GM23338 (cell line): ENCODE measurements around the gene BDKRB1. TPM values are rescaled to one million over a fixed set of nuclear protein-coding genes. Genes with fewer than 3 reads are reported as not detected.

Experiments
- ATAC-seq: fragments of 200-7000 bp; cut with Tn5 transposase; 3 replicates; pipeline ENCODE4 v1.9.1; 2020
- DNase-seq: peaks from one replicate; pipeline ENCODE4 v3.0.0-alpha.2; 2015; ENCODE audit warnings: low spot score
- H2AFZ ChIP-seq: fragments of 200-600 bp; sonication (generic); 2 replicates; pipeline ENCODE4 v1.8.0; 2016; ENCODE audit warnings: antibody characterized with exemption, mild to moderate bottlenecking, moderate library complexity
- H3F3A ChIP-seq: fragments of 200-600 bp; sonication (generic); replicated peaks from 2 replicates; pipeline ENCODE4 v1.8.0; 2017; ENCODE audit warnings: antibody characterized with exemption, mixed run types, low read depth
- H3K27ac ChIP-seq: fragments of 200-600 bp; sonication (generic); 2 replicates; pipeline ENCODE4 v1.6.1; 2016; ENCODE audit warnings: low read depth
- H3K27me3 ChIP-seq: fragments of 200-600 bp; sonication (generic); 2 replicates; pipeline ENCODE4 v1.8.0; 2016; ENCODE audit warnings: mild to moderate bottlenecking, mixed run types, moderate library complexity; ENCODE audit not compliant: insufficient read depth
- H3K36me3 ChIP-seq: fragments of 200-600 bp; sonication (generic); 2 replicates; pipeline ENCODE4 v1.8.0; 2016; ENCODE audit warnings: mild to moderate bottlenecking; ENCODE audit not compliant: insufficient read depth
- H3K4me1 ChIP-seq: fragments of 200-600 bp; sonication (generic); 2 replicates; pipeline ENCODE4 v1.8.0; 2016; ENCODE audit warnings: mild to moderate bottlenecking, moderate library complexity; ENCODE audit not compliant: insufficient read depth
- H3K4me2 ChIP-seq: fragments of 200-600 bp; sonication (generic); 2 replicates; pipeline ENCODE4 v1.7.1; 2017; ENCODE audit warnings: mixed run types
- H3K4me3 ChIP-seq: fragments of 200-600 bp; sonication (generic); 2 replicates; pipeline ENCODE4 v1.6.1; 2016; ENCODE audit warnings: mixed run types
- H3K79me2 ChIP-seq: fragments of 200-600 bp; sonication (generic); replicated peaks from 2 replicates; pipeline ENCODE4 v1.8.0; 2017; ENCODE audit warnings: mild to moderate bottlenecking; ENCODE audit not compliant: insufficient read depth
- H3K9me2 ChIP-seq: fragments of 200-600 bp; sonication (generic); 2 replicates; pipeline ENCODE4 v1.8.0; 2017; ENCODE audit not compliant: insufficient read depth
- H4K20me1 ChIP-seq: fragments of 200-600 bp; sonication (generic); replicated peaks from 2 replicates; pipeline ENCODE4 v1.8.0; 2017; ENCODE audit warnings: mild to moderate bottlenecking; ENCODE audit not compliant: insufficient read depth
- H3K27ac Mint-ChIP-seq: 2 replicates; pipeline ENCODE4 v1.8.0; 2020; ENCODE audit warnings: inconsistent platforms, mild to moderate bottlenecking, moderate library complexity, mixed read lengths
- H3K27me3 Mint-ChIP-seq: 3 replicates; pipeline ENCODE4 v1.8.0; 2022; ENCODE audit warnings: low read depth, mild to moderate bottlenecking, moderate library complexity, mixed read lengths, inconsistent platforms; ENCODE audit not compliant: insufficient read depth, poor library complexity
- H3K36me3 Mint-ChIP-seq: 3 replicates; pipeline ENCODE4 v1.8.0; 2021; ENCODE audit warnings: low read depth, mild to moderate bottlenecking, inconsistent platforms, moderate library complexity, mixed read lengths
- H3K4me1 Mint-ChIP-seq: 3 replicates; pipeline ENCODE4 v1.8.0; 2020; ENCODE audit warnings: mild to moderate bottlenecking, inconsistent platforms, mixed read lengths
- H3K4me3 Mint-ChIP-seq: 3 replicates; pipeline ENCODE4 v1.8.0; 2021; ENCODE audit warnings: moderate library complexity, mild to moderate bottlenecking, inconsistent platforms, mixed read lengths
- H3K9me3 Mint-ChIP-seq: 3 replicates; pipeline ENCODE4 v1.8.0; 2020; ENCODE audit warnings: moderate library complexity, mild to moderate bottlenecking, inconsistent platforms, mixed read lengths
- CREB1 ChIP-seq: fragments of 250-450 bp; sonication (Bioruptor Pico); IDR thresholded peaks from 2 replicates; pipeline ENCODE4 v1.5.0; 2020; ENCODE audit warnings: low read depth, mild to moderate bottlenecking, moderate library complexity
- EZH2 ChIP-seq: fragments of 200-600 bp; sonication (generic); IDR thresholded peaks from one replicate; pipeline ENCODE4 v1.8.0; 2017; ENCODE audit warnings: antibody characterized with exemption, mild to moderate bottlenecking, low read depth; ENCODE audit not compliant: unreplicated experiment
- EZH2phosphoT487 ChIP-seq: fragments of 200-600 bp; sonication (generic); IDR thresholded peaks from one replicate; pipeline ENCODE4 v1.8.1; 2018; ENCODE audit warnings: antibody characterized with exemption; ENCODE audit not compliant: unreplicated experiment
- NANOG ChIP-seq: IDR thresholded peaks from 2 replicates; pipeline ENCODE4 v1.6.1; 2016; ENCODE audit warnings: antibody characterized with exemption, borderline replicate concordance
- POLR2AphosphoS5 ChIP-seq: IDR thresholded peaks from 2 replicates; pipeline ENCODE4 v1.6.1; 2016; ENCODE audit warnings: antibody characterized with exemption, low read depth
- STAT1 ChIP-seq: IDR thresholded peaks from one replicate; pipeline ENCODE4 v1.6.1; 2016; ENCODE audit warnings: antibody characterized with exemption; ENCODE audit not compliant: unreplicated experiment
- ZNF114 ChIP-seq: fragments of 250-450 bp; sonication (Bioruptor Pico); IDR thresholded peaks from 2 replicates; pipeline ENCODE4 v1.5.0; 2020; ENCODE audit warnings: mild to moderate bottlenecking, moderate library complexity
- ZNF331 ChIP-seq: fragments of 250-450 bp; sonication (Bioruptor Pico); IDR thresholded peaks from 2 replicates; pipeline ENCODE4 v1.5.0; 2020; ENCODE audit warnings: low read depth, mild to moderate bottlenecking, moderate library complexity
- polyA plus RNA-seq: library from polyadenylated mRNA; unstranded; fragments of >200 nt; fragmentation: Nextera tagmentation; extraction: Ambion mirVana; gene quantifications from 2 replicates; pipeline ENCODE4 v1.2.1, GENCODE V29; 2016
- total RNA-seq: library from RNA; depleted of rRNA; stranded (reverse); fragments of >200 nt; shearing (Covaris generic); gene quantifications from 2 replicates; pipeline ENCODE4 v1.2.3, GENCODE V29; 2014
- TF ChIP-seq, protein P1 (sequence below): IDR thresholded peaks from one replicate; pipeline ENCODE4 v1.6.1; 2018; ENCODE audit warnings: antibody characterized with exemption; ENCODE audit not compliant: unreplicated experiment
- TF ChIP-seq, protein P2 (sequence below): IDR thresholded peaks from 2 replicates; pipeline ENCODE4 v1.6.1; 2016; ENCODE audit warnings: antibody characterized with exemption
- TF ChIP-seq, protein P3 (sequence below), 2 experiments: fragments of 200-600 bp in 1 of 2; sonication (generic) in 1 of 2; conservative IDR thresholded peaks; 2 replicates each; pipeline versions ENCODE4 v1.5.1 to v1.6.1; 2016 to 2017; ENCODE audit warnings: antibody characterized with exemption in 2 of 2, low read depth in 2 of 2, mild to moderate bottlenecking in 2 of 2, moderate library complexity in 1 of 2
- TF ChIP-seq, protein P4 (sequence below): fragments of 250-450 bp; sonication (Bioruptor Pico); IDR thresholded peaks from 2 replicates; pipeline ENCODE4 v1.5.0; 2020; ENCODE audit warnings: mild to moderate bottlenecking, moderate library complexity

Gene BDKRB1
- total and polyA plus RNA-seq, 2 experiments from 2014 or later = not detected

DNA sequence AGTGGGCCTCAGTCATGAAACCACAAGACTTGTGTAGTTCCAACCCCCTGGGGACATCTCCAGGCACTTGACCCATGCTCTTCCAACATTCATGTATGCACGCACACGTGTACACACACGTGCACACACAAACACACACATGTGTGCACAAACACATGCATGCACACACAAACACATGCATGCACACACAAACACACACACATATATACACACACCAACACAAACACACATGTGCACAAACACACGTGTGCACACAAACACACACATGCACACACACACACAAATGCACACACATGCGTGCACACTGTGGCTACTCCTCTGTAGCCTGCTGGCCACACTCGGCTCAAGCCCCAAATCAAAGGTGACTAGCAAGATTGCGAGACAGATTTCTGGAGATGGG lies 28.6 kb upstream of the BDKRB1 start:
- no peak overlapping the region for H3K4me3 ChIP-seq
- Mint-ChIP-seq H3K36me3 (peaks cover 10% of the 10 kb centered on the region; the same call in 2 of the 3 replicates), H3K27ac (no peak overlapping the region), H3K4me3 (no peak overlapping the region), H3K27me3 (peaks cover 7% of the 10 kb centered on the region), H3K9me3 (peaks cover 12% of the 10 kb centered on the region), H3K4me1 (peaks cover 5% of the 10 kb centered on the region)
- no peak for TF ChIP-seq CREB1 (CRISPR knock-in tag)
- TF ChIP-seq, protein P1, sequence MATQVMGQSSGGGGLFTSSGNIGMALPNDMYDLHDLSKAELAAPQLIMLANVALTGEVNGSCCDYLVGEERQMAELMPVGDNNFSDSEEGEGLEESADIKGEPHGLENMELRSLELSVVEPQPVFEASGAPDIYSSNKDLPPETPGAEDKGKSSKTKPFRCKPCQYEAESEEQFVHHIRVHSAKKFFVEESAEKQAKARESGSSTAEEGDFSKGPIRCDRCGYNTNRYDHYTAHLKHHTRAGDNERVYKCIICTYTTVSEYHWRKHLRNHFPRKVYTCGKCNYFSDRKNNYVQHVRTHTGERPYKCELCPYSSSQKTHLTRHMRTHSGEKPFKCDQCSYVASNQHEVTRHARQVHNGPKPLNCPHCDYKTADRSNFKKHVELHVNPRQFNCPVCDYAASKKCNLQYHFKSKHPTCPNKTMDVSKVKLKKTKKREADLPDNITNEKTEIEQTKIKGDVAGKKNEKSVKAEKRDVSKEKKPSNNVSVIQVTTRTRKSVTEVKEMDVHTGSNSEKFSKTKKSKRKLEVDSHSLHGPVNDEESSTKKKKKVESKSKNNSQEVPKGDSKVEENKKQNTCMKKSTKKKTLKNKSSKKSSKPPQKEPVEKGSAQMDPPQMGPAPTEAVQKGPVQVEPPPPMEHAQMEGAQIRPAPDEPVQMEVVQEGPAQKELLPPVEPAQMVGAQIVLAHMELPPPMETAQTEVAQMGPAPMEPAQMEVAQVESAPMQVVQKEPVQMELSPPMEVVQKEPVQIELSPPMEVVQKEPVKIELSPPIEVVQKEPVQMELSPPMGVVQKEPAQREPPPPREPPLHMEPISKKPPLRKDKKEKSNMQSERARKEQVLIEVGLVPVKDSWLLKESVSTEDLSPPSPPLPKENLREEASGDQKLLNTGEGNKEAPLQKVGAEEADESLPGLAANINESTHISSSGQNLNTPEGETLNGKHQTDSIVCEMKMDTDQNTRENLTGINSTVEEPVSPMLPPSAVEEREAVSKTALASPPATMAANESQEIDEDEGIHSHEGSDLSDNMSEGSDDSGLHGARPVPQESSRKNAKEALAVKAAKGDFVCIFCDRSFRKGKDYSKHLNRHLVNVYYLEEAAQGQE = no peak
- no peak for TF ChIP-seq EZH2phosphoT487
- TF ChIP-seq, protein P2, sequence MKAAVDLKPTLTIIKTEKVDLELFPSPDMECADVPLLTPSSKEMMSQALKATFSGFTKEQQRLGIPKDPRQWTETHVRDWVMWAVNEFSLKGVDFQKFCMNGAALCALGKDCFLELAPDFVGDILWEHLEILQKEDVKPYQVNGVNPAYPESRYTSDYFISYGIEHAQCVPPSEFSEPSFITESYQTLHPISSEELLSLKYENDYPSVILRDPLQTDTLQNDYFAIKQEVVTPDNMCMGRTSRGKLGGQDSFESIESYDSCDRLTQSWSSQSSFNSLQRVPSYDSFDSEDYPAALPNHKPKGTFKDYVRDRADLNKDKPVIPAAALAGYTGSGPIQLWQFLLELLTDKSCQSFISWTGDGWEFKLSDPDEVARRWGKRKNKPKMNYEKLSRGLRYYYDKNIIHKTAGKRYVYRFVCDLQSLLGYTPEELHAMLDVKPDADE = no peak
- TF ChIP-seq EZH2 = no peak
- TF ChIP-seq, protein P3, sequence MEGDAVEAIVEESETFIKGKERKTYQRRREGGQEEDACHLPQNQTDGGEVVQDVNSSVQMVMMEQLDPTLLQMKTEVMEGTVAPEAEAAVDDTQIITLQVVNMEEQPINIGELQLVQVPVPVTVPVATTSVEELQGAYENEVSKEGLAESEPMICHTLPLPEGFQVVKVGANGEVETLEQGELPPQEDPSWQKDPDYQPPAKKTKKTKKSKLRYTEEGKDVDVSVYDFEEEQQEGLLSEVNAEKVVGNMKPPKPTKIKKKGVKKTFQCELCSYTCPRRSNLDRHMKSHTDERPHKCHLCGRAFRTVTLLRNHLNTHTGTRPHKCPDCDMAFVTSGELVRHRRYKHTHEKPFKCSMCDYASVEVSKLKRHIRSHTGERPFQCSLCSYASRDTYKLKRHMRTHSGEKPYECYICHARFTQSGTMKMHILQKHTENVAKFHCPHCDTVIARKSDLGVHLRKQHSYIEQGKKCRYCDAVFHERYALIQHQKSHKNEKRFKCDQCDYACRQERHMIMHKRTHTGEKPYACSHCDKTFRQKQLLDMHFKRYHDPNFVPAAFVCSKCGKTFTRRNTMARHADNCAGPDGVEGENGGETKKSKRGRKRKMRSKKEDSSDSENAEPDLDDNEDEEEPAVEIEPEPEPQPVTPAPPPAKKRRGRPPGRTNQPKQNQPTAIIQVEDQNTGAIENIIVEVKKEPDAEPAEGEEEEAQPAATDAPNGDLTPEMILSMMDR (conservative IDR thresholded peaks at IDR 0.05; ENCODE audit: low read depth in 2 of 2) = no peak
- no peak for TF ChIP-seq NANOG
- no peak for TF ChIP-seq POLR2AphosphoS5
- no peak for TF ChIP-seq STAT1
- TF ChIP-seq ZNF331 (CRISPR knock-in tag) = no peak
- no peak for TF ChIP-seq ZNF114 (CRISPR knock-in tag)
- TF ChIP-seq, protein P4, sequence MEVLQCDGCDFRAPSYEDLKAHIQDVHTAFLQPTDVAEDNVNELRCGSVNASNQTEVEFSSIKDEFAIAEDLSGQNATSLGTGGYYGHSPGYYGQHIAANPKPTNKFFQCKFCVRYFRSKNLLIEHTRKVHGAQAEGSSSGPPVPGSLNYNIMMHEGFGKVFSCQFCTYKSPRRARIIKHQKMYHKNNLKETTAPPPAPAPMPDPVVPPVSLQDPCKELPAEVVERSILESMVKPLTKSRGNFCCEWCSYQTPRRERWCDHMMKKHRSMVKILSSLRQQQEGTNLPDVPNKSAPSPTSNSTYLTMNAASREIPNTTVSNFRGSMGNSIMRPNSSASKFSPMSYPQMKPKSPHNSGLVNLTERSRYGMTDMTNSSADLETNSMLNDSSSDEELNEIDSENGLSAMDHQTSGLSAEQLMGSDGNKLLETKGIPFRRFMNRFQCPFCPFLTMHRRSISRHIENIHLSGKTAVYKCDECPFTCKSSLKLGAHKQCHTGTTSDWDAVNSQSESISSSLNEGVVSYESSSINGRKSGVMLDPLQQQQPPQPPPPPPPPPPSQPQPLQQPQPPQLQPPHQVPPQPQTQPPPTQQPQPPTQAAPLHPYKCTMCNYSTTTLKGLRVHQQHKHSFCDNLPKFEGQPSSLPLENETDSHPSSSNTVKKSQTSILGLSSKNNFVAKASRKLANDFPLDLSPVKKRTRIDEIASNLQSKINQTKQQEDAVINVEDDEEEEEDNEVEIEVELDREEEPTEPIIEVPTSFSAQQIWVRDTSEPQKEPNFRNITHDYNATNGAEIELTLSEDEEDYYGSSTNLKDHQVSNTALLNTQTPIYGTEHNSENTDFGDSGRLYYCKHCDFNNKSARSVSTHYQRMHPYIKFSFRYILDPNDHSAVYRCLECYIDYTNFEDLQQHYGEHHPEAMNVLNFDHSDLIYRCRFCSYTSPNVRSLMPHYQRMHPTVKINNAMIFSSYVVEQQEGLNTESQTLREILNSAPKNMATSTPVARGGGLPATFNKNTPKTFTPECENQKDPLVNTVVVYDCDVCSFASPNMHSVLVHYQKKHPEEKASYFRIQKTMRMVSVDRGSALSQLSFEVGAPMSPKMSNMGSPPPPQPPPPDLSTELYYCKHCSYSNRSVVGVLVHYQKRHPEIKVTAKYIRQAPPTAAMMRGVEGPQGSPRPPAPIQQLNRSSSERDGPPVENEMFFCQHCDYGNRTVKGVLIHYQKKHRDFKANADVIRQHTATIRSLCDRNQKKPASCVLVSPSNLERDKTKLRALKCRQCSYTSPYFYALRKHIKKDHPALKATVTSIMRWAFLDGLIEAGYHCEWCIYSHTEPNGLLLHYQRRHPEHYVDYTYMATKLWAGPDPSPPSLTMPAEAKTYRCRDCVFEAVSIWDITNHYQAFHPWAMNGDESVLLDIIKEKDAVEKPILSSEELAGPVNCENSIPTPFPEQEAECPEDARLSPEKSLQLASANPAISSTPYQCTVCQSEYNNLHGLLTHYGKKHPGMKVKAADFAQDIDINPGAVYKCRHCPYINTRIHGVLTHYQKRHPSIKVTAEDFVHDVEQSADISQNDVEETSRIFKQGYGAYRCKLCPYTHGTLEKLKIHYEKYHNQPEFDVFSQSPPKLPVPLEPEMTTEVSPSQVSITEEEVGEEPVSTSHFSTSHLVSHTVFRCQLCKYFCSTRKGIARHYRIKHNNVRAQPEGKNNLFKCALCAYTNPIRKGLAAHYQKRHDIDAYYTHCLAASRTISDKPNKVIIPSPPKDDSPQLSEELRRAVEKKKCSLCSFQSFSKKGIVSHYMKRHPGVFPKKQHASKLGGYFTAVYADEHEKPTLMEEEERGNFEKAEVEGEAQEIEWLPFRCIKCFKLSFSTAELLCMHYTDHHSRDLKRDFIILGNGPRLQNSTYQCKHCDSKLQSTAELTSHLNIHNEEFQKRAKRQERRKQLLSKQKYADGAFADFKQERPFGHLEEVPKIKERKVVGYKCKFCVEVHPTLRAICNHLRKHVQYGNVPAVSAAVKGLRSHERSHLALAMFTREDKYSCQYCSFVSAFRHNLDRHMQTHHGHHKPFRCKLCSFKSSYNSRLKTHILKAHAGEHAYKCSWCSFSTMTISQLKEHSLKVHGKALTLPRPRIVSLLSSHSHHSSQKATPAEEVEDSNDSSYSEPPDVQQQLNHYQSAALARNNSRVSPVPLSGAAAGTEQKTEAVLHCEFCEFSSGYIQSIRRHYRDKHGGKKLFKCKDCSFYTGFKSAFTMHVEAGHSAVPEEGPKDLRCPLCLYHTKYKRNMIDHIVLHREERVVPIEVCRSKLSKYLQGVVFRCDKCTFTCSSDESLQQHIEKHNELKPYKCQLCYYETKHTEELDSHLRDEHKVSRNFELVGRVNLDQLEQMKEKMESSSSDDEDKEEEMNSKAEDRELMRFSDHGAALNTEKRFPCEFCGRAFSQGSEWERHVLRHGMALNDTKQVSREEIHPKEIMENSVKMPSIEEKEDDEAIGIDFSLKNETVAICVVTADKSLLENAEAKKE (CRISPR knock-in tag) = no peak
- no peaks in the 10 kb centered on the region for H3K9me2 ChIP-seq
- H2AFZ ChIP-seq = no peak overlapping the region
- H4K20me1 ChIP-seq = no peaks in the 10 kb centered on the region
- DNase-seq (no peak), ATAC-seq (no peak)
- H3K79me2 ChIP-seq = no peaks in the 10 kb centered on the region
- no peaks in the 10 kb centered on the region for H3K4me1 ChIP-seq
- no peak overlapping the region for H3K4me2 ChIP-seq
- H3F3A ChIP-seq = no peaks in the 10 kb centered on the region
- H3K27me3 ChIP-seq = no peaks in the 10 kb centered on the region
- no peaks in the 10 kb centered on the region for H3K36me3 ChIP-seq
- H3K27ac ChIP-seq = no peak overlapping the region
